Effector CD4-positive, alpha-beta T cell (primary cell): ENCODE measurements around the gene RFX1.

Source experiments
- DNase-seq: peaks from one replicate; pipeline ENCODE4 v3.0.0-alpha.2; 2020

The RFX1 gene

GRCh38 chr19:13960863-13961784, 45.0 kb downstream of the RFX1 start:
- DNase-seq: no peak

- DNase-seq: no peak
Measured at GRCh38 chr19:13959962-13960862, 45.9 kb downstream of the RFX1 start.

GRCh38 chr19:13959141-13959961, 46.8 kb downstream of the RFX1 start:
- DNase-seq: no peak

GRCh38 chr19:13958043-13958442, 48.1 kb downstream of the RFX1 start:
- no peak for DNase-seq

GRCh38 chr19:13957051-13957450, 49.1 kb downstream of the RFX1 start:
- no peak for DNase-seq

- no peak for DNase-seq
Measured at GRCh38 chr19:13956365-13956744, 49.8 kb downstream of the RFX1 start.

- no peak for DNase-seq
Measured at GRCh38 chr19:13955662-13956364, 50.3 kb downstream of the RFX1 start.

- DNase-seq: no peak
Measured at GRCh38 chr19:13954185-13954584, 51.9 kb downstream of the RFX1 start.

- DNase-seq: no peak
Measured at GRCh38 chr19:13952931-13953531, 53.1 kb downstream of the RFX1 start.

GRCh38 chr19:13952154-13952930, 53.8 kb downstream of the RFX1 start, which contains the start of gene DCAF15:
Gene DCAF15 (plus strand): TSS chr19:13952509. CDS start chr19:13952513, 4 bp downstream.
- DNase-seq: peak; percentile 99

GRCh38 chr19:13951799-13952153, 54.3 kb downstream of the RFX1 start:
- DNase-seq: no peak

GRCh38 chr19:13951043-13951442, 55.1 kb downstream of the RFX1 start:
- DNase-seq: no peak

- no peak for DNase-seq
Measured at GRCh38 chr19:13946414-13946813, 59.7 kb downstream of the RFX1 start.

GRCh38 chr19:13942023-13942684, 64.0 kb downstream of the RFX1 start:
- no peak for DNase-seq

GRCh38 chr19:13938301-13939064, 67.6 kb downstream of the RFX1 start, which contains the start of gene PODNL1:
Gene PODNL1 (minus strand): TSS chr19:13938417. CDS start chr19:13938181, 236 bp downstream.
- DNase-seq: no peak

GRCh38 chr19:13937479-13938300, 68.4 kb downstream of the RFX1 start:
- no peak for DNase-seq

GRCh38 chr19:13935765-13936510, 70.2 kb downstream of the RFX1 start:
- DNase-seq: no peak

- no peak for DNase-seq
Measured at GRCh38 chr19:13934785-13935109, 71.4 kb downstream of the RFX1 start.
